HL-60 (cell line): ENCODE measurements around the gene ZNF518A.

Experiments used
- DNase-seq, 2 experiments: peaks; one replicate each; pipeline ENCODE4 v3.0.0-alpha.2; 2010 to 2020; ENCODE audit warnings: low read depth in 1 of 2, low spot score in 1 of 2
- H3K27ac ChIP-seq: fragments of 250-450 bp; sonication (Bioruptor Pico); replicated peaks from 2 replicates; pipeline ENCODE4 v1.5.1; 2020; ENCODE audit warnings: mild to moderate bottlenecking, moderate library complexity
- H3K27me3 ChIP-seq: fragments of 250-450 bp; sonication (Bioruptor Pico); 2 replicates; pipeline ENCODE4 v1.5.1; 2021; ENCODE audit warnings: mild to moderate bottlenecking, moderate library complexity; ENCODE audit not compliant: insufficient read depth, poor library complexity, severe bottlenecking
- H3K4me3 ChIP-seq: replicated peaks from 2 replicates; pipeline ENCODE4 v1.5.1; 2011; ENCODE audit warnings: mild to moderate bottlenecking, control low read depth, low read length; ENCODE audit not compliant: insufficient read depth
- CTCF ChIP-seq: IDR thresholded peaks from one replicate; pipeline ENCODE4 v1.5.1; 2011; ENCODE audit warnings: low read length, control low read depth, inconsistent platforms; ENCODE audit not compliant: insufficient read depth
- GABPA ChIP-seq: IDR thresholded peaks from 2 replicates; pipeline ENCODE4 v1.6.1; 2012; ENCODE audit warnings: low read depth
- POLR2AphosphoS5 ChIP-seq: IDR thresholded peaks from 2 replicates; pipeline ENCODE4 v1.6.1; 2012; ENCODE audit warnings: low read depth
- REST ChIP-seq: IDR thresholded peaks from 2 replicates; pipeline ENCODE4 v1.6.1; 2012; ENCODE audit warnings: low read depth; ENCODE audit not compliant: insufficient replicate concordance
- SPI1 ChIP-seq: IDR thresholded peaks from 2 replicates; pipeline ENCODE4 v1.6.1; 2012; ENCODE audit warnings: low read depth, mild to moderate bottlenecking, borderline replicate concordance

The ZNF518A gene

GRCh38 chr10:96208271-96208670 lies 78.2 kb downstream of the ZNF518A start:
- no peak for DNase-seq
- TF ChIP-seq SPI1 (no peak), GABPA (no peak), REST (no peak), CTCF (no peak), POLR2AphosphoS5 (no peak)
- Histone ChIP-seq H3K4me3 (no peak overlapping the region), H3K27ac (no peak overlapping the region), H3K27me3 (no peaks in the 10 kb centered on the region)

- no peak overlapping the region for H3K27ac ChIP-seq
These were observed 78.8 kb downstream of the ZNF518A start for GRCh38 chr10:96208946-96209345.

GRCh38 chr10:96211764-96212163 lies 81.7 kb downstream of the ZNF518A start:
- Histone ChIP-seq H3K27me3 (no peaks in the 10 kb centered on the region), H3K27ac (no peak overlapping the region), H3K4me3 (no peak overlapping the region)
- TF ChIP-seq SPI1 = no peak
- no peak for TF ChIP-seq REST
- TF ChIP-seq GABPA = no peak
- no peak for TF ChIP-seq CTCF
- TF ChIP-seq POLR2AphosphoS5 = no peak
- no peak for DNase-seq

More at GRCh38 chr10:96208946-96209345, 78.8 kb downstream of the ZNF518A start:
- Histone ChIP-seq H3K27me3 (no peaks in the 10 kb centered on the region), H3K4me3 (no peak overlapping the region)
- DNase-seq = no peak
- TF ChIP-seq CTCF = no peak
- TF ChIP-seq REST = no peak
- TF ChIP-seq GABPA = no peak
- TF ChIP-seq POLR2AphosphoS5 = no peak
- TF ChIP-seq SPI1 = no peak
